ENCODE measurements around the gene DOC2B. TPM values are rescaled to one million over a fixed set of nuclear protein-coding genes. Genes with fewer than 3 reads are reported as not detected.
A peak's percentile ranks its signal among the peaks of the same experiment; 100 is the strongest.

The DOC2B gene
- total and polyA plus RNA-seq, 2 of the 8 experiments (the other 6 are each of a cell fraction or from before 2014, with no cell fraction given), result 1.3 to 3.3 TPM

DNA sequence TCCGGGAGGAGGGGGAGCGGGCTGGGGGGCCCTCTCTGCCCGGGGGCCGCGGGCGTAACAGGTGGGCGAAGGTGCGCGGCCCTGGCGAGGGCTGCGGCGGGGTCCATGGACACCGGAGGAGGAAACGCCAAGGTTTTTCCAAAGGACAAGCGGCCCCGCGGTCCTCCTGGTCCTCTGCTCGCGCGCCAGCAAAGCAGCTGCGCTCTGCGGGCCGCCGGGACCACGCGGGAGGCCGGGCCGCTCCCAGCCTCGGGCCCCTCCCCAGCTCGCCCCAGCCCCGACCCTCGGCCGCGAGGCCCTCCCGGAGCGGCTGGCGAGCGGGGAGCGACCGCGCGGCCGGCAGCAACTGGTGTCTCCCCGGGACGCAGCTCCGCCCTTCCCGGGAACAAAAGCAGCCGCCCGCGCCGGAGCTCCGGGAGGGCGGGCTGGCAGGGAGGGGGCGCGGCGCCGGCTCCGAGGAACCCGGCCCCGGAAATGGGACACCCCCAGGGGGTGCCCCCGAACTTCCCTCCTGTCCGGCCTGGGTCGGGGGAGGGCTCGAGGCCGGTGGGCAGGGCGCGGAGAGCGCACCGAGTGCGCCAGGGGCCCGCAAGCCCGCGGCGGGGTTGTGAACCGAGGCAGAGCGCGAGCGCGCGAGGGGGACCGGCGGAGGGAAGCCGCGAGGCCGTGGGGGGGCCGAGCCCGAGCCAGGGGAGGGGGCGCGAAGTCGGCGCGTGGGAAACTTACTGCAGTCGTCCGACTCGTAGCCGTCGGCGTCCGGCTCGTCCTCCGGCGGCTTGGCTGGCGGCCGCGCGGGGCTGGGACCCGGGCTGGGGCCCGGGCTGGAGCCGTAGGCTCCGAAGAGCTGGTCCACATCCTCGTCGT is 837 bp downstream of the DOC2B start (continued):
- TF ChIP-seq, protein P1, sequence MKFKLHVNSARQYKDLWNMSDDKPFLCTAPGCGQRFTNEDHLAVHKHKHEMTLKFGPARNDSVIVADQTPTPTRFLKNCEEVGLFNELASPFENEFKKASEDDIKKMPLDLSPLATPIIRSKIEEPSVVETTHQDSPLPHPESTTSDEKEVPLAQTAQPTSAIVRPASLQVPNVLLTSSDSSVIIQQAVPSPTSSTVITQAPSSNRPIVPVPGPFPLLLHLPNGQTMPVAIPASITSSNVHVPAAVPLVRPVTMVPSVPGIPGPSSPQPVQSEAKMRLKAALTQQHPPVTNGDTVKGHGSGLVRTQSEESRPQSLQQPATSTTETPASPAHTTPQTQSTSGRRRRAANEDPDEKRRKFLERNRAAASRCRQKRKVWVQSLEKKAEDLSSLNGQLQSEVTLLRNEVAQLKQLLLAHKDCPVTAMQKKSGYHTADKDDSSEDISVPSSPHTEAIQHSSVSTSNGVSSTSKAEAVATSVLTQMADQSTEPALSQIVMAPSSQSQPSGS (IDR thresholded peaks at IDR 0.05; ENCODE audit: low read length), result no peak
- TF ChIP-seq BCL11A (IDR thresholded peaks at IDR 0.05; ENCODE audit: low read depth in 2 of 2, low read length in 2 of 2), result no peak
- no peak for TF ChIP-seq MAFK (IDR thresholded peaks at IDR 0.05; ENCODE audit: low read depth, low read length)
- peak; percentile 59; the same call in 1 of the 2 replicates for TF ChIP-seq SUZ12 (IDR thresholded peaks at IDR 0.05; ENCODE audit: low read length)
- TF ChIP-seq, protein P2, sequence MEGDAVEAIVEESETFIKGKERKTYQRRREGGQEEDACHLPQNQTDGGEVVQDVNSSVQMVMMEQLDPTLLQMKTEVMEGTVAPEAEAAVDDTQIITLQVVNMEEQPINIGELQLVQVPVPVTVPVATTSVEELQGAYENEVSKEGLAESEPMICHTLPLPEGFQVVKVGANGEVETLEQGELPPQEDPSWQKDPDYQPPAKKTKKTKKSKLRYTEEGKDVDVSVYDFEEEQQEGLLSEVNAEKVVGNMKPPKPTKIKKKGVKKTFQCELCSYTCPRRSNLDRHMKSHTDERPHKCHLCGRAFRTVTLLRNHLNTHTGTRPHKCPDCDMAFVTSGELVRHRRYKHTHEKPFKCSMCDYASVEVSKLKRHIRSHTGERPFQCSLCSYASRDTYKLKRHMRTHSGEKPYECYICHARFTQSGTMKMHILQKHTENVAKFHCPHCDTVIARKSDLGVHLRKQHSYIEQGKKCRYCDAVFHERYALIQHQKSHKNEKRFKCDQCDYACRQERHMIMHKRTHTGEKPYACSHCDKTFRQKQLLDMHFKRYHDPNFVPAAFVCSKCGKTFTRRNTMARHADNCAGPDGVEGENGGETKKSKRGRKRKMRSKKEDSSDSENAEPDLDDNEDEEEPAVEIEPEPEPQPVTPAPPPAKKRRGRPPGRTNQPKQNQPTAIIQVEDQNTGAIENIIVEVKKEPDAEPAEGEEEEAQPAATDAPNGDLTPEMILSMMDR (IDR thresholded peaks at IDR 0.05; ENCODE audit: control extremely low read depth in 1 of 3, insufficient read depth in 1 of 3, low read depth in 1 of 3, low read length in 3 of 3), result no peak
- TF ChIP-seq TBP (IDR thresholded peaks at IDR 0.05; ENCODE audit: low read depth, low read length), result no peak
- TF ChIP-seq CHD2 (IDR thresholded peaks at IDR 0.05; ENCODE audit: low read length), result no peak
- TF ChIP-seq JUN (IDR thresholded peaks at IDR 0.05; ENCODE audit: low read depth, low read length), result no peak
- TF ChIP-seq BACH1 (IDR thresholded peaks at IDR 0.05; ENCODE audit: low read length), result 0 out of 2 replicates have a peak, but pooled peaks have one; percentile 38
- TF ChIP-seq SRF (IDR thresholded peaks at IDR 0.05; ENCODE audit: low read depth, low read length), result no peak
- TF ChIP-seq SP4 (IDR thresholded peaks at IDR 0.05; ENCODE audit: low read length), result no peak
- TF ChIP-seq POLR2AphosphoS5 (IDR thresholded peaks at IDR 0.05; ENCODE audit: low read depth, low read length), result no peak
- TF ChIP-seq POLR2A (IDR thresholded peaks at IDR 0.05; ENCODE audit: control extremely low read depth in 1 of 2, low read depth in 2 of 2, low read length in 2 of 2), result no peak
- no peak for TF ChIP-seq CHD1 (IDR thresholded peaks at IDR 0.05; ENCODE audit: low read depth, low read length)
- 0 out of 2 replicates have a peak, but pooled peaks have one; percentile 20 for TF ChIP-seq PHF8 (conservative IDR thresholded peaks at IDR 0.05; ENCODE audit: low read depth, low read length)
- no peak for TF ChIP-seq POU5F1 (IDR thresholded peaks at IDR 0.05; ENCODE audit: low read depth, low read length)
- TF ChIP-seq CREB1 (IDR thresholded peaks at IDR 0.05), result no peak
- peak; percentile 70 for TF ChIP-seq EZH2 (IDR thresholded peaks at IDR 0.05; ENCODE audit: low read depth, low read length, severe bottlenecking)
- TF ChIP-seq RNF2 (IDR thresholded peaks at IDR 0.05; ENCODE audit: borderline replicate concordance, low read depth, low read length, missing control alignments, poor library complexity, severe bottlenecking), result no peak
- TF ChIP-seq TEAD4 (IDR thresholded peaks at IDR 0.05; ENCODE audit: low read depth, low read length), result no peak

All from H1 (cell line).